Measurements from ENCODE around the gene HYOU1. TPM values are rescaled to one million over a fixed set of nuclear protein-coding genes. Genes with fewer than 3 reads are reported as not detected.
"Not testable (repeated sequence)": the region's sequence is repeated elsewhere in the genome, so short reads cannot be mapped to it uniquely, and the experiment has no call there.

Gene HYOU1
- total and polyA plus RNA-seq, 10 donors = 12.3 to 131 (median 72.0) TPM

- DNase-seq = peak; percentile 21
- Histone ChIP-seq H3K4me3 (no peak overlapping the region), H3K9me3 (no peaks in the 10 kb centered on the region), H3K36me3 (peaks cover 0 to 38% (median 29%) of the 10 kb centered on the region in 6 donors), H3K27ac (no peak overlapping the region), H3K4me1 (peaks cover 0 to 8% (median 0%) of the 10 kb centered on the region in 6 donors), H3K27me3 (replicated peaks in 1 of 7) (no peaks in the 10 kb centered on the region)
- intact Hi-C loops (cut with DNase I; ENCODE audit: low total_unique reads) = no loop called here
- WGBS, 5 donors = 89 to 96% (median 92%) methylated on average over 9 of the region's 9 CpGs
- TF ChIP-seq POLR2A (IDR thresholded peaks at IDR 0.05) = no peak
- no peak for TF ChIP-seq POLR2AphosphoS5 (IDR thresholded peaks at IDR 0.05)
- TF ChIP-seq, protein P1, sequence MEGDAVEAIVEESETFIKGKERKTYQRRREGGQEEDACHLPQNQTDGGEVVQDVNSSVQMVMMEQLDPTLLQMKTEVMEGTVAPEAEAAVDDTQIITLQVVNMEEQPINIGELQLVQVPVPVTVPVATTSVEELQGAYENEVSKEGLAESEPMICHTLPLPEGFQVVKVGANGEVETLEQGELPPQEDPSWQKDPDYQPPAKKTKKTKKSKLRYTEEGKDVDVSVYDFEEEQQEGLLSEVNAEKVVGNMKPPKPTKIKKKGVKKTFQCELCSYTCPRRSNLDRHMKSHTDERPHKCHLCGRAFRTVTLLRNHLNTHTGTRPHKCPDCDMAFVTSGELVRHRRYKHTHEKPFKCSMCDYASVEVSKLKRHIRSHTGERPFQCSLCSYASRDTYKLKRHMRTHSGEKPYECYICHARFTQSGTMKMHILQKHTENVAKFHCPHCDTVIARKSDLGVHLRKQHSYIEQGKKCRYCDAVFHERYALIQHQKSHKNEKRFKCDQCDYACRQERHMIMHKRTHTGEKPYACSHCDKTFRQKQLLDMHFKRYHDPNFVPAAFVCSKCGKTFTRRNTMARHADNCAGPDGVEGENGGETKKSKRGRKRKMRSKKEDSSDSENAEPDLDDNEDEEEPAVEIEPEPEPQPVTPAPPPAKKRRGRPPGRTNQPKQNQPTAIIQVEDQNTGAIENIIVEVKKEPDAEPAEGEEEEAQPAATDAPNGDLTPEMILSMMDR (IDR thresholded peaks at IDR 0.05 in 8 of 11, conservative IDR thresholded peaks at IDR 0.05 in 3 of 11) = no peak
These were observed 14.1 kb downstream of the HYOU1 start for GRCh38 chr11:119042927-119043326.

GRCh38 chr11:119041821-119042514 lies 15.0 kb downstream of the HYOU1 start:
- intact Hi-C loops (cut with DNase I; ENCODE audit: low total_unique reads) = no loop called here
- WGBS, 5 donors = 81 to 93% (median 91%) methylated on average over 4 of the region's 4 CpGs
- Histone ChIP-seq H3K9me3 (no peaks in the 10 kb centered on the region), H3K27ac (no peak overlapping the region), H3K36me3 (peaks cover 0 to 29% (median 20%) of the 10 kb centered on the region in 6 donors), H3K4me3 (no peak overlapping the region), H3K4me1 (peaks cover 0 to 8% (median 0%) of the 10 kb centered on the region in 6 donors), H3K27me3 (replicated peaks in 1 of 7) (no peaks in the 10 kb centered on the region)
- TF ChIP-seq POLR2A (IDR thresholded peaks at IDR 0.05) = no peak
- TF ChIP-seq, protein P1 (IDR thresholded peaks at IDR 0.05 in 8 of 11, conservative IDR thresholded peaks at IDR 0.05 in 3 of 11) = no peak
- TF ChIP-seq POLR2AphosphoS5 (IDR thresholded peaks at IDR 0.05) = no peak
- DNase-seq = no peak

- H3K4me3 ChIP-seq; intact Hi-C loops (cut with DNase I; ENCODE audit: low total_unique reads); H3K4me1 ChIP-seq; H3K27me3 ChIP-seq (replicated peaks in 1 of 7); H3K9me3 ChIP-seq; H3K27ac ChIP-seq; H3K36me3 ChIP-seq: not testable (repeated sequence)
- peak; percentile 39 for DNase-seq
- WGBS, 5 donors = 11 to 40% (median 23%) methylated on average over 7 to 11 of the region's 11 CpGs
These were observed 17.5 kb downstream of the HYOU1 start for GRCh38 chr11:119039471-119039870.

GRCh38 chr11:119038884-119039283 lies 18.1 kb downstream of the HYOU1 start:
- WGBS, 5 donors = 87 to 93% (median 92%) methylated on average over 5 of the region's 5 CpGs
- DNase-seq = peak; percentile 13
- Histone ChIP-seq H3K4me3 (no peak overlapping the region), H3K36me3 (no peaks in the 10 kb centered on the region), H3K4me1 (peaks cover 0 to 8% (median 0%) of the 10 kb centered on the region in 6 donors), H3K9me3 (no peaks in the 10 kb centered on the region), H3K27ac (no peak overlapping the region), H3K27me3 (replicated peaks in 1 of 7) (no peaks in the 10 kb centered on the region)
- TF ChIP-seq POLR2AphosphoS5 (IDR thresholded peaks at IDR 0.05) (no peak), POLR2A (IDR thresholded peaks at IDR 0.05) (no peak)
- TF ChIP-seq, protein P1 (IDR thresholded peaks at IDR 0.05 in 8 of 11, conservative IDR thresholded peaks at IDR 0.05 in 3 of 11) = no peak
- intact Hi-C loops (cut with DNase I; ENCODE audit: low total_unique reads) = no loop called here
